Choroid plexus epithelial cell (primary cell): Measurements from ENCODE around the gene SAMD5.

Experiments used
- DNase-seq: peaks from one replicate; pipeline ENCODE4 v3.0.0-alpha.2; 2010; ENCODE audit warnings: low read depth
- H3K4me3 ChIP-seq: 2 replicates; pipeline ENCODE4 v1.5.1; 2011; ENCODE audit warnings: low read depth, mild to moderate bottlenecking, control low read depth, low read length, moderate library complexity
- CTCF ChIP-seq: conservative IDR thresholded peaks from 2 replicates; pipeline ENCODE4 v1.5.1; 2011; ENCODE audit warnings: low read depth, mild to moderate bottlenecking, control low read depth, inconsistent platforms, low read length, moderate library complexity

Gene SAMD5

GRCh38 chr6:147579667-147580066 is 71.2 kb downstream of the SAMD5 start:
- H3K4me3 ChIP-seq = no peak overlapping the region
- peak; percentile 12 for DNase-seq
- TF ChIP-seq CTCF = no peak

- TF ChIP-seq CTCF = no peak
- no peak overlapping the region for H3K4me3 ChIP-seq
- no peak for DNase-seq
Observed at GRCh38 chr6:147582991-147583390, 74.5 kb downstream of the SAMD5 start.

GRCh38 chr6:147585256-147585655 is 76.8 kb downstream of the SAMD5 start:
- H3K4me3 ChIP-seq = no peak overlapping the region
- DNase-seq = no peak
- TF ChIP-seq CTCF = no peak

- no peak for TF ChIP-seq CTCF
- H3K4me3 ChIP-seq = no peak overlapping the region
- DNase-seq = peak; percentile 6
Observed at GRCh38 chr6:147586044-147586443, 77.6 kb downstream of the SAMD5 start.

- DNase-seq = no peak
- no peak for TF ChIP-seq CTCF
- H3K4me3 ChIP-seq = no peak overlapping the region
Observed at GRCh38 chr6:147587907-147588306, 79.4 kb downstream of the SAMD5 start.

GRCh38 chr6:147588469-147588868 is 80.0 kb downstream of the SAMD5 start:
- TF ChIP-seq CTCF = no peak
- DNase-seq = no peak

GRCh38 chr6:147589739-147590250 is 81.3 kb downstream of the SAMD5 start:
- no peak overlapping the region for H3K4me3 ChIP-seq
- DNase-seq = no peak
- no peak for TF ChIP-seq CTCF

More at GRCh38 chr6:147588469-147588868, 80.0 kb downstream of the SAMD5 start:
- no peak overlapping the region for H3K4me3 ChIP-seq
